G401 (cell line): ENCODE measurements around the gene FAM83F. TPM values are rescaled to one million over a fixed set of nuclear protein-coding genes. Genes with fewer than 3 reads are reported as not detected.

ENCODE experiments used
- DNase-seq: peaks from one replicate; pipeline ENCODE4 v3.0.0-alpha.2; 2015; ENCODE audit warnings: low spot score
- in situ Hi-C: cut with HindIII; loops from 2 replicates; pipeline ENCODE4 v1.10.0; 2016; ENCODE audit warnings: low sequenced_read_pairs, mixed read lengths
- total RNA-seq: library from RNA; depleted of rRNA; stranded (reverse); fragments of >200 nt; shearing (Covaris generic); gene quantifications from 2 replicates; pipeline ENCODE4 v1.2.3, GENCODE V29; 2014

The FAM83F gene
- total RNA-seq, 1 experiment from 2014 or later, result 0.27 TPM

DNA sequence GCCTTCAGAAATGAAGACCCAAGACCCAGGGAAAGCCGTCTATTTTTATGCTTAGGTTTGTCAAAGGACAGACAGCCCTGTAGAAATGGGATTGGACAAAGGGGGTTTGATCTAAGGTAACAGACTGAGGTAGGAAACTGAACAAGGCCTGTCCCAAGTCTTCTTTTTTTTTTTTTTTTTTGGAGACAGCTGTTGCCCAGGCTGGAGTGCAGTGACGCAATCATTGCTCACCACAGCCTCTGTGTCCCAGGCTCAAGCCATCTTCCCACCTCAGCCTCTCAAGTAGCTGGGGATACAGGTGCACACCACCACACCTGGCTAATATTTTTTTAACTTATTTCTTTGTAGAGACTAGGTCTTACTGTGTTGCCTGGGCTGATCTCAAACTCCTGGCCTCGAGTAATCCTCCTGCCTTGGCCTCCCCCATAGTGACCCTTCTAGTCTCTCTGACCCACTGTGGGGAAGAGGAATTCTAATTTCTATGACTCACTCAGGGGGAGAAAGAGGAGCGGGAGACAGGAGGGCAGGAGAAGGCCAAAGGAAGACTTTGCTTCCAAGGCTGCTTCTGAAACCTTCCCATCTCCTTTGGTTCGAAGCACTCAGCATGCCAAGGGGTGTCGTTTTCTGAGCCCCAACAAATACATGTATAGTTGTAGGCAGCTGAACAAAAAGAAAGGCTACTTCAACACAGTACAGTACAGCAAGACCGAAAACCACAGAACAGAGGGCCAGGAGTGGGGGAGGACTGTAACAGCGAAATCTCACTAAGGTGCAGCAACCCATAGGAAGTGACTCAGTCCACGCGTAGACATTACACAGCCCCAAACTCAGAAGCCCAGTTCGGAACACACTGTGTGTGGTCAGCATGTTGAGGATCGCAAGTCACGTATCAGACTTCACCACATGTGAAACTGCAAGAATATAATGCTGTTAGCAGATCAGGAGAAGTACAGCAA lies 33.7 kb upstream of the FAM83F start:
- in situ Hi-C loops, result no loop called here

DNA sequence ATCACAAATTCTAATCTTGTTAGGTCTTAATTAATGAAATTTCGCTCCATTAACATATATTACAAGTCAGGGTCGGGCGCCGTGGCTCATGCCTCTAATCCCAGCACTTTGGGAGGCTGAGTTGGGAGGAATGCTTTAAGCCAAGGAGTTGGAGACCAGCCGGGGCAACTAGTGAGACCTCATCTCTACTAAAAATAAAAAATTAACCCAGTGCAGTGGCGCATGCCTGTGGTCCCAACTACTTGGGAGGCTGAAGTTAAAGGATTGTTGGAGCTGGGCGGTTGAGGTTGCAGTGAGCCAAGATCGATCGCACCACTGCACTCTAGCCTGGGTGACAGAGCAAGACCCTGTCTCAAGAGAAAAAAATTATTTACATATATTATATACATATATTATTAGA lies 32.7 kb upstream of the FAM83F start:
- no peak for DNase-seq
- in situ Hi-C loops, result no loop called here

More for the DNA sequence above, 33.7 kb upstream of the FAM83F start:
- no peak for DNase-seq

DNA sequence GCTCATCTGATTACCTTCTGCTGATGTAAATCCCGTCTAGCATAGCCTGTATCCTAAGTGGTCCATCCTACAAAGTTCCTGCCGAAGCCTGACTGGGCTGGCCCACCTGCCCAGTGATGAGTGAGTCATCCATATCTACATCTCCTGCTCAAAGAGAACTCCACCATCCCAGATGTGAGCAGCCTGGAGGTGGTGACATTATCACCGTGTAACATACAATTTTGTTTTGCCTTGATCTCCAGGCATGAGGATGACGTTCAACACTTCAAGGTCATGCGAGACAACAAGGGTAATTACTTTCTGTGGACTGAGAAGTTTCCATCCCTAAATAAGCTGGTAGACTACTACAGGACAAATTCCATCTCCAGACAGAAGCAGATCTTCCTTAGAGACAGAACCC lies 29.0 kb upstream of the FAM83F start:
- no peak for DNase-seq
- in situ Hi-C loops, result no loop called here

DNA sequence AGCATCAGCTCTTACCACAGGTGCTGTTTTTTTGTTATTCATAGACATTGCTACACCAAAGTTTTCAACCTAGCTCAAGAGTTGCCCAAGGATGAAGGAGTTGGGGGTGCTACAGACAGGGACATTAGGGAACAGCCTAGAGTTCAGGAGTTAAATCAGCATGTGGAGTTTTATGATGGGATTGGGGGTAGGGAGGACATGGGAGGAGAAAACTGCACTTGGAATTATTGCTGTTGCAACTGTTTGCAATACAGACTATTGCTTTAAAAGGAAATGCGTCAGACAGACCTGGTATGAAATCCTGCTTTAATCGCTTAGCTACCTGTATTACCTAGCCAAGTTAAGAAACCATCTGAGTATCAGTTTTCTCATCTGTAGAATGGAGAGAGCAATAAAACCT lies 28.3 kb upstream of the FAM83F start:
- in situ Hi-C loops, result no loop called here
- no peak for DNase-seq

DNA sequence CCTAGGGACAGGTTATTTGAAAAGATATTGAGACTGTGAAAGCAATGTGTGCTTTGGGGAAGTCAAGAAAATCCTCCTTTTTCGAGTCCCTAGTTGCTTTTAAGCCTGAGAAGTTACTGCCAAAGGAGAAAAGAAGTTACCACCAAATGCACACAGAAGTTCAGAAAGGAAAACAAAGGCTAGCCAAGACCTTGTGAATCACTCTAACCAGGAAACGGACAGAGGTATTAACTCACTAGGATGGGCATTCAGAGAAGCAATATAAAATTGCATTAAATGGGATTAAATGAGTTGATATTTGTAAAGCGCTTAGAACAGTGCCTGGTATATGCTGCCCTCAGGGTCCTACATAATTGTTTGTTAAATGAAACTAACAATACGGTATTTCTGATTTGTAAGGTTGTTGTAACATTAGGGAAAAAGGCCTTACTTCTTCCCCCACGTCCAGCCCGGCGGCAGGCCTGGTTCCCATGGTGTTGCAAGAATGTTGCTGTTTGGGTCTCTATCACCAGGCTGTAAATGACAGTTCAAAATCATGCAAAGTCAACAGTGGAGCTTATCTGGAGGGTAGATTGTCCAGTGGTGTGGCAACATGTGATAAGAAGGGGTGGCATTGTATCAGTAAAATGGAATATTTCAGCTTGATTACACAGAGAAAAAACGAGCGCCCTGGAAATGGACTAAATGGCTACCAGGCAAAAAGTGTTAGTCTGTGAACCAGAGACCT lies 27.5 kb upstream of the FAM83F start:
- DNase-seq, result no peak
- in situ Hi-C loops, result no loop called here

DNA sequence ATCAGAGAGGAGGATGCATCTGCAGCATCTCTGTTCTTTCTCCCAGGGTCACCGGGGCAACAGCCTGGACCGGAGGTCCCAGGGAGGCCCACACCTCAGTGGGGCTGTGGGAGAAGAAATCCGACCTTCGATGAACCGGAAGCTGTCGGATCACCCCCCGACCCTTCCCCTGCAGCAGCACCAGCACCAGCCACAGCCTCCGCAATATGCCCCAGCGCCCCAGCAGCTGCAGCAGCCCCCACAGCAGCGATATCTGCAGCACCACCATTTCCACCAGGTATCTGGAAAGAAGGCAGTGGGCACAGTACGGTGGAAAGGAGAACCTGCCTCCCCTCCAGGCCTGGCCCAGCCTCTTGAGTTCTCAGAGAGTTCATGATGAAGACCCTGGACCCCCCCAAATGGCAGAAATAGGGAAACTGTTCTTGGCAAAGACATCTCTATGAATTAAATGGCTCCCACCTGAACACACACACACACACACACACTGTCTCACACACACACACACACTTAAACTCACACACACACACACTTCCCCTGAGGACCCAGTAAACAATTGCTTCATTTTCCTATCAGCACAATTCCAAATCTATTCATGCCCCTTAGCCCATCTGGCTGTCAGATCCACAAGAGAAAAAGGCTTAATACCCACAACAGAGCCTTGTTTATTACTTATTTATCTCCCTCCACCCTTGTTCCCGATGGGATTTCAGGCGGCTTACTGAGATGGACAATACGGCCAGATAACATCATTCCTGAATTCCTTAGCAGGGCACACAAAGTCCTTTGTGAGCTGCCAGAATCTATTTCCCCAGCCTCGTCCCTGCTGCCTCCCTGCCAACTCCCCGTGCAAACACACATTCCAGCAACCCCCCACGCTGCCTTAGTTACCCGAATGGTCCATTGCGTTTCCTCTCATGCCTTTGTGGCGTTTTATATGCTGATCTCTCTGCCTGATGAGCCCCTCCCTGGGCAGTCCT lies 26.5 kb upstream of the FAM83F start:
- in situ Hi-C loops, result no loop called here
- DNase-seq, result no peak

DNA sequence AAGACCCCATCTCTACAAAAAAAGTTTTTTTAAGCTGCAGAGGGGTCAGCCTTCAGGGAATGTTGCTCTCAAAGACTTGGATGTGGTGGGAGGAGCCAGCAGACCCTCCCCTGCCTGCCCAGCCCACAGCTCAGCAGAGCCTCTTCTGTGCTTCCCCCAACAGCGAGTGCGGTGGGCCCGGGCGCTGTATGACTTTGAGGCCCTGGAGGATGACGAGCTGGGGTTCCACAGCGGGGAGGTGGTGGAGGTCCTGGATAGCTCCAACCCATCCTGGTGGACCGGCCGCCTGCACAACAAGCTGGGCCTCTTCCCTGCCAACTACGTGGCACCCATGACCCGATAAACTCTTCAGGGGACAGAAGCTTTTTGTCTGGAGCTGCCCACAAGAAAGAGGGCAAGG lies 24.0 kb upstream of the FAM83F start:
- no peak for DNase-seq
- in situ Hi-C loops, result no loop called here

DNA sequence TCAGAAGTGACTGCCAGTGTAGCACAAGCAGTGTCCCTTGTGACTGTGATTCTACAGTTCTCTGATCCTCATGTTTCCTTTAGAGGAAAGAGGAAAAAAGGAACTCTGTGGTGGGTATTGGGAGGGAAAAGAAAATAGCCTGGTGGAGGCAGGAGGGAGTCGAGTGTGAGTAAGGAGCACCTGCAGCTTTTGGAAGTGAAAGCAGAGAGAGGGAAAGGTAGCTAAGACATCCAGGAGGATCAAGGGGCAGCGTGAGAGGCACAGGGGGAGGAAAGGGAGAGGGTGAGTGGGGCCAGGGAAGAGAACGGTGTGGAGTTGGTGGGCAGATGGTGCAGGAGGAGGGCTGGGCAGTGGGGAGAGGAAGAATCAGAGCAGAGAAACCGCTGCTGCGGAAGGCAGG lies 22.1 kb upstream of the FAM83F start:
- in situ Hi-C loops, result no loop called here
- no peak for DNase-seq

DNA sequence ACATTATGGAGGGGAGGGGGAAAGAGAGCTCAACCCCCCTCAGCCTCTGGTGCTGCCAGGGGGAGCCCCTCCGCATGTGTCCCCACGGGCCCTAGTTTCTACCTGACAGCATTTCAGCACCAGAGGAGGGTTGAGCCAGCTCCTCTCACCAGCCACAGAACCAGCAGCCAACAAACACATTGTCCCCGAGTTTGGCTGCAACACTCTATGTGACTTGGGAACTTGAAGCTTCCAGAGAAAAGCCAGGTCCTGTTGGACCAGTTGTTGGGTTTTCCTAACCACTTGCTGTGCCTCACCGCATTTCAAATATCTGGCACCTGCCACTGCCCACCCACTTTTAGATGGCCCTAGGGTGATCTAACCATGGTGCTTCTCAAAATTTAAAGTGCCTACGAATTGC lies 21.1 kb upstream of the FAM83F start:
- no peak for DNase-seq
- in situ Hi-C loops, result no loop called here

DNA sequence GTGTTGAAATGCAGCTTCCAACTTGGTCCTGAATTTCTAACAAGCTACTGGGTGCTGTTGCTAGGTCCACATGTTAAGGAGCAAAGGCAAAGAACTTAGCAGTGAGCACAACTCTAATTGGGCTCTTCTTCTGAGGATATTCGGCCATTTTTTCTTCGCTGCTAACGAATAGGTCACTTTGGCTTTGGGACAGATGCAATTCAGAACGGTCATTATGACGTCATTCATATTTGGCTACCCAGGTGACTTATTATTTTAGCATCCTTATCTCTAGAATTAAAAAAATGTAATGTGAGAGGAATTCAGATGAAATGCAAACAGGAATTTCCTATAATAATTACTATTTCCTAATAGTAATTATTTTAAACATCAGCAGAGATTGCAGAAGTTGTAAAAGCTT lies 20.7 kb upstream of the FAM83F start:
- in situ Hi-C loops, result no loop called here

DNA sequence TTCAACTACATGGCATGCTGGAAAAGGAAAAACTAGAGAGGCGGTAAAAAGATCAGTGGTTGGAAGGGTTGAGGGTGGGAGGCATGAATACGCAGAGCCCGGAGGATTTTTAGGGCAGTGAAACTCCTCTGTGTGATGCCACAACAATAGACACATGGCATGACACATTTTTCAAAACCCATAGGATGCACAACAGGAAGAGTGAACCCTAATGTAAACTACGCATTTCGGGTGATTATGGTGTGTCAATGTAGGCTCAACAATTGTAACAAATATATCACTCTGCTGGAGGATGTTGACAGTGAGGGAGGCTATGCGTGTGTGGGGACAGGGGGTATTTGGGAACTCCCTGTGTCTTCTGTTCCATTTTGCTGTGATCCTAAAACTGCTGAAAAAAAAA lies 15.7 kb upstream of the FAM83F start:
- in situ Hi-C loops, result no loop called here
- DNase-seq, result no peak

More for the DNA sequence above, 20.7 kb upstream of the FAM83F start:
- DNase-seq, result no peak

DNA sequence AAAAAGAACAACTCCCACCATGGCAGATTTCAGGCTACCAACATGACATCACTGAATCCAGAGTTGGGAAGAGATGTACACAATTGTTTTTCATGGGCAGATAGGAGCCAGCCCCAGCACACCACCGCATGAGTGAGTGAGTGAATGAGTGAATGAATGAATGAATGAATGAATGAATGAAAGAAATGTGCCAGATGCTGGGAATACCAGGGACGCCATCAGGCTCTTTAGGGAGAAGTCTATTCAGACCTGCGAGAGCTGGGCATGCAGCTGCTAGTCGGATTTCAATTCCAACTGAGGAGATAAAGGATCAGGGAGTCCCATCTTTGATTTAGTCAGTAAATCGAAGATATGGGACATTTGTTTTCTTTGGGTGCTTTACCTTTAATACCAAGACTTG lies 15.3 kb upstream of the FAM83F start:
- in situ Hi-C loops, result no loop called here
- no peak for DNase-seq

DNA sequence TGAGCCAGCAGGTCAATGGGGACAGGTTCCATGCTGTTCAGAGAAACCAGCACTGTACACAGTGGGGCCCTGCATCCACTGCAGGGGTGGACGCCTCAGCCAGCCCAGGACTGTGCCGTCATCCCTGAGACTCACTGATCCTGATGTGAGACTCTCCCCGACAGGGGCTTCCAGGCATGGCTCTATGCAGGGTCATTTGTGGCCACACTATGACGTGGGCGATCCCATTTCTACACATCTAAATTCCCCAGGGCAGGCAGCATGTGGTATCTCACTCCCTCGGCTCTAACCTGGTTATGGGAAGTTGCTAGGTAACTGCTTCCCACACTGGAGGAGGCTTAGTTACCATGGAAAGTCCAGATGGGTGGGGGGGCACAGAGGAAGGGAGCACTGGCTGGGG lies 14.2 kb upstream of the FAM83F start:
- in situ Hi-C loops, result no loop called here
- DNase-seq, result no peak

DNA sequence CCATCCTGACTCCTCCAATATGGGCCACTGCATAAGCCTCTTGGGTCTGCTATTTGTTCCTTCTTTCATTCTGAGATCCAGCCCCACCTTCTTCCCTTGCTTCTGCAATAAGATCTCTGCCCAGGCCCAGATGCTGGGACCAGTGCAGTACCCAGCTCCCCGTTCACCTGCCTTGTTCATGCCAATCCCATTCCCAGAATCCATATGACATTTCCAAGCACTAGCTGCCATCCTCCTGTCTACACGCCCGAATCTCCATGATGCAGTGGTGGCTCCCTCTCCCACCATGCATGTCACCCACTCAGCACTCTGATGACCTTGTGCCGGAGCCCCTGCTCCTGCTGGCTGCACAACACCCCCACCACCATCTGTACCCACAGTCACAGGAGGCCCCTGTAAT lies 11.4 kb upstream of the FAM83F start:
- DNase-seq, result no peak
- in situ Hi-C loops, result no loop called here

DNA sequence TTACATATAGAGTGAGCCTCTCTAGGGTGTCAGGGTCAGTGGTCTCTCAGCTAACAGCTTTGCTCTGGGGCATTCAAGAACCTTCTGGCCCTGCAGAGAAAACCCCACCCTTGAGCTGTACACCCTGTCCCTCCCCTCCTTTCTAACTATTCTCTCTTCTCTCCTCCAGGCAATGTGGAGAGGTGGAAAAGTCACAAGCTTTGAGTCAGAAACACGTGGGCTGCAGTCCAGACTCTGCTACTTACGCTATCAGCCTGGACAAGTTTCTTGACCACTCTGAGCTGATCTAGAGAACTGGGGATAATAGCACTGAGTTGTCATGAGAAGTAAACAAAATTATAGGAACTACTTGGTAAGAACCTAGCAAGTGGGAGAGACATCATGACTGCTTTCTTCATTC lies 10.7 kb upstream of the FAM83F start:
- in situ Hi-C loops, result no loop called here

DNA sequence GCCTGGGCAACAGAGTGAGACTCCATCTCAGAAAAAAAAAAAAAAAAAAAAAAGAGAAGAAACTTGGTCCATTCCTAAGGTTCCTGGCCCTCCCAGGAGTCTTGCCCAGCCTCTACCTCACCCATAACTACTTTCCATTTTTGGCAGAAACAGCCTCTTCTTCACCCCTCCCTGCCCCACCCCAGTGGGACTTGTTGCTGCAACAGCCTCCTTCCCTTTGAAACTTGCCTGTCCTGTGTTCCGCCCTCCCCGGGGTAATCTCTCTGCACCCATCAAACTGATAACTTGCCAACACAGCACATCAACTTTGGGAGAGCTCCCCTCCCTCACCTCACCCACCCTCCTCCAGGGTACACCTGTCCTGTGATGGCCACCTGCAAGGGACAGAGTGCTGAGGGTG lies 10.0 kb upstream of the FAM83F start:
- DNase-seq, result no peak
- in situ Hi-C loops, result no loop called here

More for the DNA sequence above, 10.7 kb upstream of the FAM83F start:
- DNase-seq, result no peak

DNA sequence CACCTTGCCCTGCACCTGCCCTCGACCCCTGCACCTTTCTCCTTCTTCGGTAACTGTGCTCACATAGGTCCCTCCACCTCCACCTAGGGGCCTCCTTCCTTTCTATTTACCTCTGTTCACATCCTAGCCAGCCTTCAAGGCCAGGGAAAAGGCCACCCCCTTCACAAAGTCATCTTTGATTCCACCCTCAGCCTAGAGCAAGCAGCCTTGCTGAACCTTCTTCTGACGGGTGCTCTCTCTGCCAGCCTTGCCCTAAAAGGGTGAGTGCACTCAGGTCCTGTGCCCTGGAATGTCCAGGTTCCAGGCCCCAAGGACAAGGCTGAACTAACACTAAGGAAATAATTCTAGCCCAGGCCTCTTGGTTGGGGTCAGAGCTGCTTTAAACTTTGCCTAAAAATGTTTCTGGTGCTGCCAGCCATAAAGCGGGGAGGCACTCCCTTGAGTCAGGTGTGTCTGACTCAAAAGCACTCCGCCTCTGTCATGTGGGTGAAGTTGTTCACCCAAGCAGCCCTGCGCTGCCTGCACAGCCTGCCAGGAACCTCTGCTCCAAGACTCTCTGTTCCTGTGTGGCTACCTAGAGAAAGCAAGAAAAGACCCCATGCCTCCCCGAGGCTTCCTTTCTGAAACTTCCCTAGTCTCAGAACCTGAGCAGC lies 9.2 kb upstream of the FAM83F start:
- in situ Hi-C loops, result no loop called here
- DNase-seq, result no peak

DNA sequence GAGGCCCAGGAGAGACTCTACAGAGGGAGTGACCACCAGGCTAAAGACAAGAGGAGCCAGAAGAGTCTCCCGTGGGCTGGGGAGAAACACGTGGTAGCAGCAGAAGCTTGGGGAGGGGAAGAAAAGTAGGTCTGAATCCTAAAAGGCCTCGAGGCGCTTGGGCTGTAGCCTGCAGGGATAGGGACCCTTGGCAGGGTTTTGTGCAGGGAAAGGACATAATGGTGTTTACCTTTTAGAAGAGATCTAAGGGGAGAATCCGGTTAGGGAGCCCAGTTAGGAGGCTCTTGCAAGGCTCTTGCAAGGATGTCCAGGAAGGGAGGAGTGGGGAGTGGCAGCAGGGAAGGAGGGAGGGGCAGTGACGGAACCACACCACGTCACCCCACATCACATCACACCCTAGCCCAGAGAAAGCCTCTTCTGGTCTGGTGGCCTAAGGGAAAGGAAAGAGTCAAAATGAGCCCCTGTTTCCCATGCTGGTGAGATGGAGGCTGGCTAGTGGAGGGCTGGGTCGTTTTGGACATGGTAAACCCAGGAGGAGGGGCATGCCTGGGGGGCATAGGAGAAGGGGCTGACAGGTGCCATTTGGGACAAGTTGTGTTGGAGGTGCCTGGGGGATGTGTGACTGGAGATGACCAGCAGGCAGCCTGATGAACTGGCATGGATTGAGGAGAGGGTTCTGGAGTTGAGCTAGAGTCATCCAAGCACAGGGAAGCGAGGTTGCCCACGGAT lies 6.2 kb upstream of the FAM83F start:
- in situ Hi-C loops, result no loop called here
- DNase-seq, result no peak
